Measurements from ENCODE around the gene SMYD4. TPM values are rescaled to one million over a fixed set of nuclear protein-coding genes. Genes with fewer than 3 reads are reported as not detected.
"Not testable (repeated sequence)": the region's sequence is repeated elsewhere in the genome, so short reads cannot be mapped to it uniquely, and the experiment has no call there.

Gene SMYD4
- total RNA-seq, 4 donors from 2014 or later = 15.1 to 19.9 (median 17.5) TPM

- WGBS, 2 donors = 58 to 59% methylated on average over 17 of the region's 17 CpGs
Measured at GRCh38 chr17:1865252-1866037, 35.7 kb upstream of the SMYD4 start.

GRCh38 chr17:1861391-1862010, 31.8 kb upstream of the SMYD4 start:
- WGBS, 2 donors = 83 to 86% methylated on average over 16 of the region's 16 CpGs
- Histone ChIP-seq H3K27me3 (no peaks in the 10 kb centered on the region), H3K27ac (peak overlapping the region in 2 of 4 donors; percentile 28 to 50), H3K4me1 (no peaks in the 10 kb centered on the region), H3K4me3 (no peak overlapping the region), H3K36me3 (peaks cover 0 to 27% (median 4%) of the 10 kb centered on the region in 3 donors), H3K9me3 (no peaks in the 10 kb centered on the region)
- TF ChIP-seq CTCF (IDR thresholded peaks at IDR 0.05) (no peak), POLR2A (IDR thresholded peaks at IDR 0.05) (no peak), EP300 (IDR thresholded peaks at IDR 0.05) (no peak)
- no peak for DNase-seq (ENCODE audit: low spot score in 2 of 2)

More at GRCh38 chr17:1865252-1866037, 35.7 kb upstream of the SMYD4 start:
- Histone ChIP-seq H3K4me1 (no peaks in the 10 kb centered on the region), H3K27ac (no peak overlapping the region), H3K9me3 (no peaks in the 10 kb centered on the region), H3K4me3 (no peak overlapping the region), H3K27me3 (no peaks in the 10 kb centered on the region), H3K36me3 (peaks cover 0 to 23% (median 0%) of the 10 kb centered on the region in 3 donors)
- peak in 1 of 2 donors; percentile 54 for DNase-seq (ENCODE audit: low spot score in 2 of 2)
- TF ChIP-seq POLR2A (IDR thresholded peaks at IDR 0.05) (no peak), CTCF (IDR thresholded peaks at IDR 0.05) (peak in 3 of 5 experiments; percentile 44 to 57 (median 44))

- H3K9me3 ChIP-seq = no peaks in the 10 kb centered on the region
- H3K4me3 ChIP-seq = no peak overlapping the region
- peaks cover 0 to 28% (median 4%) of the 10 kb centered on the region in 3 donors for H3K36me3 ChIP-seq
- no peak for DNase-seq (ENCODE audit: low spot score in 2 of 2)
- H3K27ac ChIP-seq = peak overlapping the region in 1 of 4 donors; percentile 50
- TF ChIP-seq POLR2A (IDR thresholded peaks at IDR 0.05) = no peak
- TF ChIP-seq CTCF (IDR thresholded peaks at IDR 0.05) = no peak
- no peak for TF ChIP-seq EP300 (IDR thresholded peaks at IDR 0.05)
- no peaks in the 10 kb centered on the region for H3K27me3 ChIP-seq
- WGBS, 2 donors = 79 to 86% methylated on average over 11 of the region's 11 CpGs
- no peaks in the 10 kb centered on the region for H3K4me1 ChIP-seq
Measured at GRCh38 chr17:1860978-1861377, 31.3 kb upstream of the SMYD4 start.

GRCh38 chr17:1856462-1856861, 26.8 kb upstream of the SMYD4 start:
- not testable (repeated sequence) for H3K9me3 ChIP-seq; H3K27me3 ChIP-seq; H3K4me3 ChIP-seq; H3K4me1 ChIP-seq; H3K27ac ChIP-seq; DNase-seq (ENCODE audit: low spot score in 2 of 2)
- 90 to 93% methylated on average over 8 of the region's 8 CpGs for WGBS, 2 donors
- peaks cover 0 to 58% (median 10%) of the 10 kb centered on the region in 3 donors for H3K36me3 ChIP-seq

- H3K9me3 ChIP-seq = no peaks in the 10 kb centered on the region
- no peaks in the 10 kb centered on the region for H3K27me3 ChIP-seq
- no peak overlapping the region for H3K4me3 ChIP-seq
- no peak overlapping the region for H3K27ac ChIP-seq
- 84 to 90% methylated on average over 3 of the region's 3 CpGs for WGBS, 2 donors
- no peak for DNase-seq (ENCODE audit: low spot score in 2 of 2)
- TF ChIP-seq POLR2A (IDR thresholded peaks at IDR 0.05) = no peak
- H3K4me1 ChIP-seq = peaks cover 0 to 4% (median 0%) of the 10 kb centered on the region in 4 donors
- peaks cover 0 to 55% (median 17%) of the 10 kb centered on the region in 3 donors for H3K36me3 ChIP-seq
Measured at GRCh38 chr17:1853698-1854097, 24.0 kb upstream of the SMYD4 start.

GRCh38 chr17:1852327-1852726, 22.6 kb upstream of the SMYD4 start:
- Histone ChIP-seq H3K27me3 (no peaks in the 10 kb centered on the region), H3K4me1 (peaks cover 0 to 4% (median 0%) of the 10 kb centered on the region in 4 donors), H3K27ac (peak overlapping the region in 1 of 4 donors; percentile 16), H3K36me3 (peaks cover 0 to 64% (median 13%) of the 10 kb centered on the region in 3 donors), H3K9me3 (no peaks in the 10 kb centered on the region), H3K4me3 (no peak overlapping the region)
- TF ChIP-seq CTCF (IDR thresholded peaks at IDR 0.05) = no peak
- TF ChIP-seq EP300 (IDR thresholded peaks at IDR 0.05) = no peak
- TF ChIP-seq POLR2A (IDR thresholded peaks at IDR 0.05) = no peak
- 46 to 48% methylated on average over 6 of the region's 6 CpGs for WGBS, 2 donors
- no peak for DNase-seq (ENCODE audit: low spot score in 2 of 2)

All from tibial nerve (tissue), 4 donors.